AG09309 (cell line): ENCODE data around the gene KLF5.

Experiments used
- DNase-seq: peaks from one replicate; pipeline ENCODE4 v3.0.0-alpha.2; 2010; ENCODE audit warnings: low read depth
- H3K4me3 ChIP-seq: 2 replicates; pipeline ENCODE4 v1.5.1; 2011; ENCODE audit warnings: mild to moderate bottlenecking, low read depth, low read length, moderate library complexity; ENCODE audit not compliant: control insufficient read depth
- CTCF ChIP-seq: IDR thresholded peaks from 2 replicates; pipeline ENCODE4 v1.5.1; 2011; ENCODE audit warnings: mild to moderate bottlenecking, low read depth, low read length, inconsistent platforms; ENCODE audit not compliant: insufficient read depth, control insufficient read depth; ENCODE audit errors: missing control alignments

The KLF5 gene

GRCh38 chr13:73035660-73036059, 23.1 kb upstream of the KLF5 start:
- DNase-seq, result no peak
- H3K4me3 ChIP-seq, result no peak overlapping the region
- no peak for TF ChIP-seq CTCF

GRCh38 chr13:73036566-73036965, 22.2 kb upstream of the KLF5 start:
- no peak for DNase-seq
- no peak overlapping the region for H3K4me3 ChIP-seq
- TF ChIP-seq CTCF, result no peak

DNA sequence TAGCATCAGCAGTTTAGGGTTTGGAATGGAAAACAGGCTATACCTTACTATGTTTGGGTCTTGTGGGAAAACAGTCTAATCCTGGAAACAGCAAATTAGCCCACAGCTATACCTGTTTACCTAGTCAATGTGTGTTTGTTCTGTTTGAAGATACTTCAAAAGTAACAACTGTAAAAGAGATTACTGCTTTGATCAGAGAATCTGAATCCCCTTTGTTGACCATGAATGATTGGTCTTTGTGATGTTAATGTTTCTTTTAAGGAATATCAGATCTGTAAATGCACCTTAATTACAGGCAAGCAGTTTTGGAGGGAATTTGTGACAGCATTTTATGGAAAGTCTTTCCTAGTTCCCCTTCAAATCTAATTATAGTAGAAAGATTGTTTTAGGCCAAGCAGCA, 20.7 kb upstream of the KLF5 start:
- no peak overlapping the region for H3K4me3 ChIP-seq
- no peak for TF ChIP-seq CTCF
- DNase-seq, result no peak

DNA sequence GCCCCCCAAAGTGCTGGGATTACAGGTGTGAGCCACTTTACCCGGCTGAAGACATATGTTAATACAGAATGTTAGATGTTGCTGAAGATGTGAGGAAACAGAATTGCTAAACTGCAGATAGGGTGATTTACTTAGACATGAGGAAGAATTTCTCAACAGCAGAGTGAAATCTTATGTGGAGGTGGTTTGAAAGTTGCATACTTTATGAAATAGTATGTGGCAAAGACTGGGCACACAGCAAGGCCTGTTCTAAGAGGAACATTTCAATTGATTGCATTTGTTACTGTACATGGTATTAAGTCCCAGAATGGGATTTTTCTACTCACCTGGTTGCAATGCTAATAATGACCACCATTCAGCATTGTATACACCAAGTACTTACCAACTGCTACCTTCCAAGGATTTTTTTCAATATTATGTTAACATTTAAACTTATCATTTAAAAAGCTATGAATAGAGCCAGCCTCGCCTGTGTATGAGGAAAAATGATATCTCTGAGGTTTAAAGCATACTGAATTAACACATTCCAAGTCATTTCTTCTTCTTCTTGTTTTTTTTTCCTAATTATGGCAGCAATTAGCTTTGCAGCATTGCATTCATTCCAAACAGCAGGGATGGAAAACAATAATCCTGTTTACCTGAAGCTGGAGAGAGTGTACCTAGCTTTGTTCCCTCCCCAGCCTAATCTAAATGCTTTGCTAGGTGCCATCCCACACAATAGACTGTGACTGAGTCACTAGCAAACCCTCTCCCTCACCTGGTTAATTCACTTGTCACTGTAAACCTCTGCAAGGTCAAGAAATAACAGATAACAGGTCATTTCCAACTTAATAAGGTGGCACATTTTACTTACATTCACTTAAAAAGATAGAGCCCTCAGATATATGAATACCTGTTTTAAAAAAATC, 19.4 kb upstream of the KLF5 start:
- no peak for DNase-seq
- no peak overlapping the region for H3K4me3 ChIP-seq
- no peak for TF ChIP-seq CTCF

- TF ChIP-seq CTCF, result no peak
- DNase-seq, result no peak
- no peak overlapping the region for H3K4me3 ChIP-seq
These were observed 18.3 kb upstream of the KLF5 start for GRCh38 chr13:73040484-73040883.

GRCh38 chr13:73040968-73041596, 17.7 kb upstream of the KLF5 start:
- H3K4me3 ChIP-seq, result no peak overlapping the region
- no peak for TF ChIP-seq CTCF
- no peak for DNase-seq
